H9 (cell line): ENCODE data around the gene UNC13C. TPM values are rescaled to one million over a fixed set of nuclear protein-coding genes. Genes with fewer than 3 reads are reported as not detected.

Experiments
- DNase-seq: peaks from one replicate; pipeline ENCODE4 v3.0.0-alpha.2; 2017
- H2AFZ ChIP-seq: one replicate; pipeline ENCODE4 v1.6.1; 2013; ENCODE audit warnings: mild to moderate bottlenecking, low read length, control low read depth, moderate library complexity
- H2AK5ac ChIP-seq: 2 replicates; pipeline ENCODE4 v1.6.1; 2013; ENCODE audit warnings: low read length, control low read depth, mixed read lengths; ENCODE audit not compliant: insufficient read length
- H2BK120ac ChIP-seq: one replicate; pipeline ENCODE4 v1.6.1; 2013; ENCODE audit warnings: low read depth, mild to moderate bottlenecking, low read length, control low read depth, inconsistent platforms; ENCODE audit not compliant: poor library complexity, severe bottlenecking
- H2BK12ac ChIP-seq: 2 replicates; pipeline ENCODE4 v1.6.1; 2013; ENCODE audit warnings: low read length, control low read depth, mixed read lengths, low read depth; ENCODE audit not compliant: insufficient read length
- H2BK15ac ChIP-seq: 2 replicates; pipeline ENCODE4 v1.6.1; 2013; ENCODE audit warnings: low read depth, low read length, control low read depth
- H2BK20ac ChIP-seq: one replicate; pipeline ENCODE4 v1.6.1; 2013; ENCODE audit warnings: low read depth, mild to moderate bottlenecking, low read length, control low read depth, inconsistent platforms; ENCODE audit not compliant: poor library complexity, severe bottlenecking
- H2BK5ac ChIP-seq: 2 replicates; pipeline ENCODE4 v1.6.1; 2013; ENCODE audit warnings: low read length, control low read depth, mixed read lengths; ENCODE audit not compliant: insufficient read length
- H3K14ac ChIP-seq: 2 replicates; pipeline ENCODE4 v1.6.1; 2013; ENCODE audit warnings: low read length, control low read depth; ENCODE audit not compliant: insufficient read depth
- H3K18ac ChIP-seq: 2 replicates; pipeline ENCODE4 v1.6.1; 2013; ENCODE audit warnings: low read depth, mild to moderate bottlenecking, mixed read lengths, low read length, control low read depth; ENCODE audit not compliant: insufficient read length
- H3K23ac ChIP-seq: 2 replicates; pipeline ENCODE4 v1.6.1; 2013; ENCODE audit warnings: low read length, control low read depth, mixed read lengths, low read depth; ENCODE audit not compliant: insufficient read length
- H3K23me2 ChIP-seq: 2 replicates; pipeline ENCODE4 v1.6.1; 2013; ENCODE audit warnings: low read depth, mild to moderate bottlenecking, mixed read lengths, low read length, control low read depth; ENCODE audit not compliant: insufficient read length, poor library complexity, severe bottlenecking
- H3K27ac ChIP-seq: 2 replicates; pipeline ENCODE4 v1.5.1; 2013; ENCODE audit warnings: low read length, control low read depth, mixed read lengths, low read depth; ENCODE audit not compliant: insufficient read length
- H3K27me3 ChIP-seq: 2 replicates; pipeline ENCODE4 v1.6.1; 2013; ENCODE audit warnings: low read length, control low read depth, inconsistent platforms; ENCODE audit not compliant: insufficient read depth
- H3K4ac ChIP-seq: 2 replicates; pipeline ENCODE4 v1.6.1; 2013; ENCODE audit warnings: low read depth, mild to moderate bottlenecking, control low read depth, inconsistent platforms, low read length, moderate library complexity
- H3K4me1 ChIP-seq: 2 replicates; pipeline ENCODE4 v1.6.1; 2013; ENCODE audit warnings: low read length, control low read depth, inconsistent platforms; ENCODE audit not compliant: insufficient read depth
- H3K4me2 ChIP-seq: 2 replicates; pipeline ENCODE4 v1.6.1; 2013; ENCODE audit warnings: low read length, control low read depth, mixed read lengths; ENCODE audit not compliant: insufficient read length, insufficient read depth
- H3K56ac ChIP-seq: 2 replicates; pipeline ENCODE4 v1.6.1; 2013; ENCODE audit warnings: low read depth, mild to moderate bottlenecking, mixed read lengths, low read length, control low read depth; ENCODE audit not compliant: insufficient read length
- H3K79me1 ChIP-seq: 2 replicates; pipeline ENCODE4 v1.6.1; 2013; ENCODE audit warnings: low read depth, mild to moderate bottlenecking, moderate library complexity, low read length, control low read depth, inconsistent platforms; ENCODE audit not compliant: insufficient read depth, poor library complexity, severe bottlenecking
- H3K79me2 ChIP-seq: 2 replicates; pipeline ENCODE4 v1.6.1; 2013; ENCODE audit warnings: low read length, control low read depth, inconsistent platforms; ENCODE audit not compliant: insufficient read depth
- H3K9ac ChIP-seq: 2 replicates; pipeline ENCODE4 v1.6.1; 2013; ENCODE audit warnings: low read length, control low read depth, mixed read lengths; ENCODE audit not compliant: insufficient read length; ENCODE audit errors: extremely low read depth
- H3K9me3 ChIP-seq: one replicate; pipeline ENCODE4 v1.6.1; 2013; ENCODE audit warnings: low read depth, low read length, inconsistent platforms; ENCODE audit not compliant: control insufficient read depth
- H3T11ph ChIP-seq: one replicate; pipeline ENCODE4 v1.6.1; 2013; ENCODE audit warnings: mild to moderate bottlenecking, low read length, control low read depth, inconsistent platforms
- H4K20me1 ChIP-seq: one replicate; pipeline ENCODE4 v1.6.1; 2013; ENCODE audit not compliant: control insufficient read depth, insufficient read length, insufficient read depth
- H4K5ac ChIP-seq: 2 replicates; pipeline ENCODE4 v1.6.1; 2013; ENCODE audit warnings: low read depth, mild to moderate bottlenecking, mixed read lengths, low read length, control low read depth; ENCODE audit not compliant: insufficient read length
- H4K8ac ChIP-seq: replicated peaks from 2 replicates; pipeline ENCODE4 v1.6.1; 2013; ENCODE audit warnings: low read length, control low read depth, mixed read lengths, low read depth; ENCODE audit not compliant: insufficient read length
- H4K91ac ChIP-seq: 2 replicates; pipeline ENCODE4 v1.6.1; 2013; ENCODE audit warnings: low read depth, mild to moderate bottlenecking, moderate library complexity, mixed read lengths, low read length, control low read depth; ENCODE audit not compliant: insufficient read length
- H3K27ac Mint-ChIP-seq, 3 experiments: 2 replicates in 2 of 3; 3 replicates in 1 of 3; pipeline ENCODE4 v1.8.0; 2020 to 2021; ENCODE audit warnings: mixed read lengths in 3 of 3, mild to moderate bottlenecking in 1 of 3, moderate library complexity in 1 of 3
- H3K27me3 Mint-ChIP-seq: 2 replicates; pipeline ENCODE4 v1.8.0; 2021; ENCODE audit warnings: low read depth, mild to moderate bottlenecking, moderate library complexity, mixed read lengths
- H3K36me3 Mint-ChIP-seq, 3 experiments: 2 replicates in 2 of 3; 3 replicates in 1 of 3; pipeline ENCODE4 v1.8.0; 2020 to 2021; ENCODE audit warnings: low read depth in 3 of 3, mixed read lengths in 3 of 3; ENCODE audit not compliant: insufficient read depth in 1 of 3
- H3K4me1 Mint-ChIP-seq, 2 experiments: 2 replicates each; pipeline ENCODE4 v1.8.0; 2020; ENCODE audit warnings: mixed read lengths in 2 of 2
- H3K4me3 Mint-ChIP-seq, 2 experiments: 2 replicates in 1 of 2; 3 replicates in 1 of 2; pipeline ENCODE4 v1.8.0; 2020 to 2021; ENCODE audit warnings: mild to moderate bottlenecking in 2 of 2, mixed read lengths in 2 of 2, moderate library complexity in 1 of 2
- H3K9me3 Mint-ChIP-seq, 2 experiments: 2 replicates in 1 of 2; 3 replicates in 1 of 2; pipeline ENCODE4 v1.8.0; 2020; ENCODE audit warnings: mild to moderate bottlenecking in 2 of 2, mixed read lengths in 2 of 2, moderate library complexity in 1 of 2
- WGBS: extraction: QIAGEN DNeasy Blood & Tissue Kit; methylation state at CpG from one replicate; pipeline ENCODE4 v1.1.7; 2013; ENCODE audit warnings: missing lambda C conversion rate, low lambda C conversion rate, mixed read lengths; ENCODE audit not compliant: insufficient read length; ENCODE audit errors: extremely low coverage; 5-methylcytosine and 5-hydroxymethylcytosine counted together
- total RNA-seq: library from RNA; stranded (reverse); gene quantifications from 2 replicates; pipeline ENCODE4 v1.2.1, GENCODE V29; 2021
- TF ChIP-seq, protein P1 (sequence below): fragments of 200-600 bp; sonication (generic); conservative IDR thresholded peaks from 3 replicates; pipeline ENCODE4 v1.8.0; 2021; ENCODE audit warnings: antibody characterized with exemption, mild to moderate bottlenecking

Gene UNC13C
- total RNA-seq, 1 experiment from 2014 or later, result 0.02 TPM

- Mint-ChIP-seq H3K27ac (no peak overlapping the region), H3K4me3 (no peak overlapping the region), H3K27me3 (no peaks in the 10 kb centered on the region), H3K36me3 (no peaks in the 10 kb centered on the region), H3K4me1 (no peaks in the 10 kb centered on the region), H3K9me3 (0 out of 5 replicates have a peak, but pooled peaks cover 0 to 3% of the 10 kb centered on the region in 2 experiments)
- Histone ChIP-seq H3K79me1 (no peaks in the 10 kb centered on the region), H3K4me1 (no peaks in the 10 kb centered on the region), H2BK120ac (no peak overlapping the region), H3K27me3 (no peaks in the 10 kb centered on the region), H3T11ph (no peak overlapping the region), H3K56ac (no peak overlapping the region), H4K8ac (no peak overlapping the region), H3K23ac (no peak overlapping the region), H3K23me2 (no peaks in the 10 kb centered on the region), H4K91ac (no peak overlapping the region), H3K9me3 (no peaks in the 10 kb centered on the region), H4K20me1 (no peaks in the 10 kb centered on the region), H3K79me2 (no peaks in the 10 kb centered on the region), H2BK15ac (no peak overlapping the region), H4K5ac (no peak overlapping the region), H2BK5ac (no peak overlapping the region), H3K4ac (no peak overlapping the region), H3K14ac (no peak overlapping the region), H2AFZ (no peak overlapping the region), H3K18ac (no peak overlapping the region), H3K27ac (no peak overlapping the region), H2BK20ac (no peak overlapping the region), H2AK5ac (no peak overlapping the region), H3K9ac (no peak overlapping the region), H3K4me2 (no peak overlapping the region), H2BK12ac (no peak overlapping the region)
- TF ChIP-seq, protein P1, sequence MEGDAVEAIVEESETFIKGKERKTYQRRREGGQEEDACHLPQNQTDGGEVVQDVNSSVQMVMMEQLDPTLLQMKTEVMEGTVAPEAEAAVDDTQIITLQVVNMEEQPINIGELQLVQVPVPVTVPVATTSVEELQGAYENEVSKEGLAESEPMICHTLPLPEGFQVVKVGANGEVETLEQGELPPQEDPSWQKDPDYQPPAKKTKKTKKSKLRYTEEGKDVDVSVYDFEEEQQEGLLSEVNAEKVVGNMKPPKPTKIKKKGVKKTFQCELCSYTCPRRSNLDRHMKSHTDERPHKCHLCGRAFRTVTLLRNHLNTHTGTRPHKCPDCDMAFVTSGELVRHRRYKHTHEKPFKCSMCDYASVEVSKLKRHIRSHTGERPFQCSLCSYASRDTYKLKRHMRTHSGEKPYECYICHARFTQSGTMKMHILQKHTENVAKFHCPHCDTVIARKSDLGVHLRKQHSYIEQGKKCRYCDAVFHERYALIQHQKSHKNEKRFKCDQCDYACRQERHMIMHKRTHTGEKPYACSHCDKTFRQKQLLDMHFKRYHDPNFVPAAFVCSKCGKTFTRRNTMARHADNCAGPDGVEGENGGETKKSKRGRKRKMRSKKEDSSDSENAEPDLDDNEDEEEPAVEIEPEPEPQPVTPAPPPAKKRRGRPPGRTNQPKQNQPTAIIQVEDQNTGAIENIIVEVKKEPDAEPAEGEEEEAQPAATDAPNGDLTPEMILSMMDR, result no peak
- DNase-seq, result no peak
- WGBS, result no CpG with 5 or more reads among the region's 2 CpGs
These were observed 589.3 kb downstream of the UNC13C start for GRCh38 chr15:54567408-54568035.
